ENCODE measurements around the gene STX11.
"Not testable (repeated sequence)": the region's sequence is repeated elsewhere in the genome, so short reads cannot be mapped to it uniquely, and the experiment has no call there.

Gene STX11

DNA sequence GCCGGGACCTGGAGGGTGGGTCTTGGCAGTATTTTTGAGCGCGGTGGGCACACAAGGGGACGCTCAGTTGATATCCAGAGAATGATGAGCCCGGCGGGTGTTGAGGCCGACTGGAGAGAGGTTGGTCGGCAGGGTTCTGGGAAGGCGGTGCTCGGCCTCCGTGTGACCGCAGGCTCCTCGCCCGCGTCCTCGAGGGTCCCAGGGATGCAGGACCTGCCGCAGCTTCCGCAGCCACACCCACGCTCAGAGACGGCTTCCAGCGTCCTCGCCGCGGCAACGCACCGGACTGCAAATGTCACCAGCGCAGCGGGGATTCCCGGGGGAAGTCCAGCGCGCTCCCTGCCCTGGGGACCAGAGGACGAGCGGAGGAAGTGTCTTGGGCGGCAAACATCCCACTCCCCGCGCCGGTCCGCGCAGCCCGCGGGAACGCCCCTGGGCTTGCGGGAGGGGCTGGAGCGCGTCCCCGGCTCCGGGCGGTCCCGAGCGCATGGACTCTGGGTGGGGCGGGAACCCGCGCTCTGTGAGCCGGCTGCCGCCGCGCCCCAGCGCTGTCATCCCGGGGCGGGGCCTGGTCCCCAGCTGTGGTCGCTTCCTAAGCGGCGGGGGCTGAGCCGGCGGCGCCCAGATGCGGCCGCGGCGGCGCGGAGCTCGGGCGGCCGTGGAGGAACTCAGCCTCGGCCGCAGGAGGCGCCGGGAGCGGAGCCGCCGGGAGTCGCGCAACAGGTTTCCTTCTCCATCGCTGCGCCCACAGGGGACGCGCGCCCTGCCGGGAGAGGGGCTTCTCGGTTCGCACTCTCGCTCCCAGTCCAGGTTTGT lies at the start of gene STX11:
Gene STX11, plus strand, starts transcription at position 624 of the 816 bp plus-strand sequence. CDS start 36,111 bp downstream, outside the sequence.
- peak; percentile 91 for DNase-seq

DNA sequence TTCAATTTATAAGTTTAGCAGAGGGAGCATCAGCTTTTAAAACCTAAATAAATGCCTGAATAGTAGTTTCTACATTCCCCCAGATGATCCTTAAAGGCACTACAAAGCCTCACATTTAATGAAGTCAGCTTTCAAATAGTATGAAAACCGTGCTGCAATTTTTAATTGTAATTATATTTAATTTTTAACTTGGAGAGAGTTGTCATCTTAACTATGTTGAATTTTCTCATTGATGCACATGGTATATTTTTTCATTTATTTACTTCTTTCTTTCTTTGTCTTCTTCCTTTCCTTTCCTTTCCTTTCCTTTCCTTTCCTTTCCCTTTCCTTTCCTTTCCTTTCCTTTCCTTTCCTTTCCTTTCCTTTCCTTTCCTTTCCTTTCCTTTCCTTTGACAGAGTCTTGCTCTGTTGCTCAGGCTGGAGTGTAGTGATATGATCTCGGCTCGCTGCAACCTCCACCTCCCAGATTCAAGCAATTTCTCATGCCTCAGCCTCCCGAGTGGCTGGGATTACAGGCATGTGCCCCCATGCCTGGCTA lies 47.2 kb upstream of the STX11 start:
- no peak for DNase-seq

DNA sequence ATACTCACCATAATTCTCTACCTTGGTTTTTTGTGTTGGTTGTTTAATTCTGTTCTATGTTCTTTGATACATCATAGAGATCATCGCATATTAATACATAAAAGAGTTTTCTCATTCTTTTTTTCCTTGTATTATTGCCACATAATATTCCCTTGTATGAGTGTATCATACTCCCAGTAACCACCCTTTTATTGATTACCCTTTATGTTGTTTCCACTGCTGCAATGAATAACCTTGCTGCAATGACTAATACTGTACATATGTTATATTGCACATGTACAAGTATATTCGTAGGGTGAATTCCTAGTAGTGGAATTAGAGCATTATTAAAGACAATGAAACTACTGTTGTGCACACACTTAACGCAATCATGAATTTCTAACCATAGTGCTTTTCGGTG lies 45.8 kb upstream of the STX11 start:
- DNase-seq = no peak

DNA sequence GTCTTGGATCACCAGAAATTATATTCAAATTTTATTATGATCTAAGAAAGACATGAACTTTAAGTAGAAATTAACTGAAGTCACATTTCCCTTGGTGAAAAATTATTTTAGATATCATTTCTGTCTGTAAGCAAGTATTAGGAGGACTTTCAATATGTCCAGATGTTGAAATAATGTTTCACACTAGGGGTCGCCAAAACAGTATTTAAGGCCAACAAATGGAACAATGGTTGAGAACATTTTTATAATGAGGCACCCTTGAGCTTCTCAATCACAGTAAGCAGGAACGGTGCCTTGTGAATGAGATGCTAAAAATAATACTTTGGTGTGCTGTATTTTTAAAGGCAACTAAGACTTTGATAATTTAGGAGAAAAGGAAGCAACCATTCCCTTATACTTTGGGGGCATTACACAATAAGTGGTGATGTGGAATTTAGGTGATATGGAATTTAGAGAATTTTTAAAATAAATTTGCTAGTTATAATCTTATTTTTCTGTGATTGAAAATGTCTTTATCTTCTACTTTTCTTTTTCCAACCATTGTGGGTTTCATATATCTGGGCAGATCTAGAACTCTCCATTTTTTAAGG lies 45.3 kb upstream of the STX11 start:
- no peak for DNase-seq

DNA sequence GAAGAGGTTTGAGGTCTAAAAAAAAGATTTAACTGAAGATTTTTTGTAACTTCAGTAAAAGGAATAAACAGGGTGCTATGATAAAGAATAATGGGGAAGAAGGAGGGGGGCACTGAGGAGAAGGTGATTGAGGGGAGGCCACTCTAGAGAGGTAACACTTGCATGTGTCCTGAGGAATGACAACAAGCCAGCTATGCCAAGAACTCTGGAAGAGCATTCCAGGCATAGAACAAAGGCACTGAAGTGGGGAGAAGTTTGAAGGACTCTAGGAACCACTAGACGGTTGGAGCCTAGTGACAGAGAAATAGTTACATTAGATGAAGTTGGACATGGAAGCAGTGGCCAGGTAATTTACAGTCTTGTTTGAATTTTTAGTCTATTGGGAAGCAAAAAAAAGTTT lies 44.1 kb upstream of the STX11 start:
- DNase-seq = no peak

DNA sequence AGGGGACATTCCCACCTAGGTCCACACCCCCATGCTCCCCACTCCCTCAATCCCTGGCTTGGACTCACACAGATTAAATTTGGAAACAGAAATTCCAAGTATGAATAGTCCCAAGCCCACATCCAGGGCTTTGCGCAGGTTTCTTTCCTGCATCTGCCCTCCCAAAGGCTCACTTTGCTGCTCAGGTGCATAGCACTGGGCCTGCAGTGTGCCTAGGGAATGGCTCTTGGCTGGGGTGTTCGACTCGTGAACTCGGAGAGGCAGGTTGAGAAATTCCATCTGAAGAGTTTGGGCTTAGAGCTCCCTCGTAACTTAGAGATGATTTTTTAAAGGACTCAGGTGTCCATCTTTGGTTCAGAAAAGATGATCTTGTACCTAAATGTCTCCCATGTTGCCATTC lies 40.1 kb upstream of the STX11 start:
- no peak for DNase-seq

DNA sequence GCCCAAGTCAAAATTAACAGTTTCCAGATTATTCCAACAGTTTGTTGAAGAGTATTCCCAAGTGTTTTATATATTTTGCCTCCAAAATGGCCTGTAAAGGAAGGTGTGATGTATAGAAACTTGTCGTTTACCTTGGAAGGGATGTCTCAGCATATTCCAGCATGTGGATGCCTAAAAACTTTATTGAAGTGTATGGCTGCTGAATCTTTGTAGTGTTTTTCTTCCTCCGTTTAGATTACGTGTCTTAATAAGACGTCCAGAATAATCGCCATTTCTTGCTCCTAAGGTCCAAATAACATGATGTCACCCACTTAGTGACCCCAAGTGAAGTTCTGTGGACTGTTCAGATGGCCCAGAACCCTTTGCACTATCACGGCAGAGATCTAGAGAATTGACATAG lies 37.0 kb upstream of the STX11 start:
- no peak for DNase-seq

DNA sequence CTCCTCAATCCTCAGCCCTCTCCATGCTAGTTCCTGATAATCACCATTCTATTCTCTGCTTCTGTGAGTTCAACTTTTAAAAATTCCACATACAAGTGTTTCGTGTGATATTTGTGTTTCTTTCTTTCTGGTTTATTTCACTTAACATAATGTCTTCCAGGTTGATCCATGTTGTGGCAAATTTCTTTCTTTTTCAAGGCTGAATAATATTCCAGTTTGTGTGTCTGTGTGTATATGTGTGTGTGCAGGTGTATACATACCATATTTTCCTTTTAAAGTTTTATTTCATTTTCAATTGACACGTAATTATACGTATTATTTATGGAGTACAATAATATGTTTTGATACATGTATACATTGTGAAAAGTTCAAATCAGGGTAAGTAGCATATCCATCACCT lies 35.1 kb upstream of the STX11 start:
- no peak for DNase-seq

DNA sequence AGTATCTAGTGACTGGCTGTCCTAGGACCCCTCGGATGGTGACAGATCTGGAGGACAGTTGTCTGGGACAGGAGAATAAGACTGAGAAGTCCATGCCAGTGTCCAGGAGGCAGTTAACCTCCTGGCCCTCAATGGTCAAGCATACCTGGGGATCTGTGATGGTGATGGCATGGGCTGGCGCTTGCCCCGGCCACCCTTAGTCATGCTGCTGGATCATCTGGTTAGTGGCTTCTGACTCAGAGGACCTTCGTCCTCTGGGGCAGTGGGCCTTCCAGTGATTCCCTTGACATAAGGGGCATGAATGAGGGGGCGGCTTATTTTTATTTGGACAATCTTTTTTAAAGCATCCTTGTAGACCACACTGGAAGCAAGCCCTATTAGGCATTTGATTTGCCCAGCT lies 30.9 kb upstream of the STX11 start:
- DNase-seq = no peak

DNA sequence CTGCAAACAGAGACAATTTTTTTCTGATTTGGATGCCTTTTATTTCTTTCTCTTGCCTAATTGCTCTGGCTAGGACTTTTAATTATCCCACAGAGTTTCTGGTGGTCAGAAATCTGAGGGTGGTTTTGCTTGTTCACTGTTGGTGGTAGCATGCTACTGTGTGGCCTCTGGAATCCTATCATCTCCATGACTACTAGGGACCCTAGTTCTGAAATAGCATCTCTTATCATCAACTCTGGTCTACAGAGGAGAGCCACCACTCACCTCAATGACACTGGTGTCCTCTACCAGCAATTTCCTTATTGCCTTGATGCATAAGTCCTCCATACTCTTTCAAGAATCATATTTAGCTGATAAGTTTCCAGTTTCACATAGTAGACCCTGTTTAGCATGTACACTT lies 27.5 kb upstream of the STX11 start:
- no peak for DNase-seq

DNA sequence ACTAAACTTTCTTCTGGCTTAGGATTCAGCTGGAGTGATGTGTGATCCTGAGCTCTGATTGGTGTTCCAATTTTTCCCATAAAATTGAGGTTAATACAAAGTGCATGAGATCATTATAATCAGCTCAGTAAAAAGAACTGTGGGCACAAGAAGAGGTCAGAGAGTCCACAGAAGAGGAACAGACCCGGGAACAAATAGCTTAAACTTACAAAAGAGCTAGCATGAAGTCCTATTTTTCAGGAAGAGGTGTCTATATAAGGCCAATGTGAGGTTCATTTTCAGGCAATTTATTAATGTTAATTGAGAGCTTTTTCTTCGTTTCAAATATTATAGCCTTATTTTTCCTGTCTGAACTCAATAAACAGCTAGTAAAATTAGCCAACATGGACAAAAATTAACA lies 26.9 kb upstream of the STX11 start:
- DNase-seq = no peak

DNA sequence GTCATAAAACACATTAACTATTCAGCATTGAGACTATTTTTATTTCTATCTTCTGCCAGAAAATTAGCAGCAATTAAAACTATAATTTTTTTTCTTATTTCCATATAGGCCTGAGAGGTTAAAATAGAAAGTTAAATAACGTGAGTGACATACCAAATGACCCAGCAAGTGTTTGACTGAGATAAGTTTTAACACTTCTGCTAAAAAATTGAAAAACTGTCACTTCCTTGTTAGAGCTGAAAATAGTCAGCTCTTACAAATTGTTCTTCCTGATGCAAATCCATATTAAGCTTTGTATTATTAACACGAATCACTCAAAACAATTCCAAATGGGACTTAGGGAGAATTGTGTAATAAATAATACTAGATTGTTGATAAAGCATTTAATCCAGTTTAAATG lies 26.5 kb upstream of the STX11 start:
- no peak for DNase-seq

DNA sequence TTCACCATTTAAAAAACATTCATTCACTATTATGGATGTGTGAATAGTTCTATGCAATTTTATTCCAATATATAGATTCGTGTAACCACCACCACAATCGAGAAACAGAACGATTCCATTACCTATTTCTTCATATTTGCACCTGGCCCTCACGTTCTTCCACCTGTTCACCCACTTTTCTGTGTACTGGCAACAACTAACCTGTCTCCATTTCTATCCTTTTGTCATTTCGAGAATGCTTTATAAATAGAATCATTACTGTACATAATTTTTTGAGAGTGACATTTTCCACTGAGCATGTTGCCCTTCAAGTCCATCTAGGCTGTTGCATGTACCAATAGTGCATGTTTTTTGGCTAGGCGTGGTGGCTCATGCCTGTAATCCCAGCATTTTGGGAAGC lies 23.2 kb upstream of the STX11 start:
- no peak for DNase-seq

DNA sequence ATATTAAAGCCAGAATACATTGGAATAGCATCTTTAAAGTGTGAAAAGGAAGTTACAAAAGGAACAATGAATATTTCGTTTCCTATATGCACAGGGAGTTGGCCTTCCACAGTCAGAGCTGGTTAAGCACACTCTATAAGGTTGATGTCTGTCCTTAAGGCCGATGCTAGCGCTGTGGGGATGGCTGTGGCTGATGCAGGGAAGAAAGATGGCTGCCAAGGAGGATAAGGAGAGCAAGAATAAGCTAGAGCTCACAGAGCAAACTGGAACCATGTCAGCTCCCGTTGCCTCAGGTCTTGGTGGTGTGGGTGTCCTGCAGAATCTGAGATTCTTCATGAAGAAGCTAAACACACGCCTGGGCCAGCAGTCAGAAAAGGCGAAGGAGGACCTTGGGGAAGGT lies 20.8 kb upstream of the STX11 start:
- DNase-seq = no peak

DNA sequence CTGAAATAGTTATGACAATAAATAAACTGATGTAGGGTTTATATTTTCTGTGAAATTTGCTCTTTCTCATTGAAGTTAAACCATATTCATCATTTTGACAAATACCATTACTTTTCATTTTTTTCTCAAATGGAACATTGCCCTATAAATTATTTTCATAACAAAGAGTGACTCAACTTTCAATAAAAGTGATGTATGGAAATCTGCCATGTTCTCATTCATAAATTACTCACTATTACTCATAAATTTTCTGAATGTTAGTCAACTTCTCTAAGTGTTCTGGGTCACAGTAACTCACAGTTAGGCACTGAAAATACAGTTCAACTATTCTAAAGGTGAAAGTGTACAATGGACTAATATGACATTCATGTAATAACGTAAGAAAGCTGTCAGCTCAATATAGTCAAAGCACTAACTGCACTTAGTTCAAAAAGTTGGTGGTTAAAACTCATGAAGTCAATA lies 19.0 kb upstream of the STX11 start:
- DNase-seq = no peak

DNA sequence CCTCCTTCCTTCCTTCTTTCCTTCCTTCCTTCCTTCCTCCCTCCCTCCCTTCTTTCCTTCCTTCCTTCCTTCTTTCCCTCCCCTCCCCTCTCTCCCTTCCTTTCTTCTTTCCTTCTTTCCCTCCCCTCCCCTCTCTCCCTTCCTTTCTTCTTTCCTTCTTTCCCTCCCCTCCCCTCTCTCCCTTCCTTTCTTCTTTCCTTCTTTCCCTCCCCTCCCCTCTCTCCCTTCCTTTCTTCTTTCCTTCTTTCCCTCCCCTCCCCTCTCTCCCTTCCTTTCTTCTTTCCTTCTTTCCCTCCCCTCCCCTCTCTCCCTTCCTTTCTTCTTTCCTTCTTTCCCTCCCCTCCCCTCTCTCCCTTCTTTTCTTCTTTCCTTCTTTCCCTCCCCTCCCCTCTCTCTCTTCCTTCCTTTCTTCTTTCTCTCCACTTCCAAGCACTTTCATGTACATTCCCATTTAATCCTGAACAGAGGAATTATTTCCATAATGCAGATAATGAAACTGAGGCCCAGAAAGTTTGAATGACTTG lies 18.1 kb upstream of the STX11 start:
- not testable (repeated sequence) for DNase-seq

DNA sequence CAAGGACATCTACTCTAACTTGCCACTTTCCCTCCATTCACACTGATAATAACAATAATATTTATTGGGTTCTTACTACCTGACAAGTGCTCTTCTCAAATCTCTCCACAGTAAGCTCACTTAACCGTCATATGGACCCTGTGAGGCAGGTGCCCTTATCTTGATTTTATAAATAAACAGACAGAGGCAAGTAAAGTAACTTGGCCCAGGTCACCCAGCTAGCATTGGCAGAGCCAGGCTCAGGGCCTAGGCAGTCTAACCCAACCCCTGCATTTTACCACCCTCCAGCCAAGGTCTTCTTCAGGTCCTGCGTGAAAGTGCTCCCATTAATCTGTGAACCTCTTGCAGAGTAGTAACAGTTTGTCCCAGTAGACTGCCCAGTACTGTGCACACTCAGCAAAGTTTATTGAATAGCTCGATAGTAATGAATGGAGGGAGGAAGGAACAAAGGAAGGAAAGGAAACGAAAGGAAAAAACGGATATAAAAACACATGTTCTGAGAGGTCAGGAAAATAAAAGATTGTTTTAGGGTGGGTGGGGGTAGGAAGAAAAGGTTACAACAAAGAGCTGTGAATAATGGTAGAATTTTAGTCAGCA lies 17.0 kb upstream of the STX11 start:
- no peak for DNase-seq

DNA sequence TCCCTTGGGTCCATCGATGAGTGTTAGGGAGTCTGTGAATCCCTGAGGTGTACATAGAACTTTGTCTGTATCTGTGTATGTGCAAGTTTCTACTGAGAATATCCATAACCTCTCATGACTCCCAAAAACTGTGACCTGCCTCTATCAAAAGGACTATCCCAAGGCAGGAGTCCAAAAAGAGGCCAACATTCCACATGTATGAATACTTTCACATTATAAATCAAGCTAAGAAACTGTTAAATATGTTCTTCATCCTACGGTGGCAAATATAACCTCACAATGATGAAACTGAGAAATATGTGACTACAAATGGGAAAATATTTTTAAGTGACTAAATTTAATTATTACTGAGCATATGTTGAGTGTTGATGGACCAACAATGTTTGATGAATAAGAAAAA lies 16.1 kb upstream of the STX11 start:
- no peak for DNase-seq

DNA sequence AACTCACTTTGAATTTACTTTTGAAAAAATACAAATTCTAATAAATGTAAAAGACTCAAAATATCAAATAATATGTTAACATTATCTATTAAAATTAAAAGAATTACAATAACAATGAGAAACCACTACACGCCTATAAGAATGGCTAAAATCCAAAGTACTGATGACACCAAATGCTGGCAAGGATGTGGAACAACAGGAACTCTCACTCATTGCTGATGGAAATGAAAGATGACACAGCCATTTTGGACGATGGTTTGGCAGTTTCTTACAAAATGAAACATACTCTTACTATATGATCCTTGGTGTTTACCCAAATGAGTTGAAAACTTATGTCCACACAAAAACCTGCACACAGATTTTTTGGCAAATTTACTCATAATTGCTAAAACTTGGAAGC lies 15.6 kb upstream of the STX11 start:
- DNase-seq = no peak

DNA sequence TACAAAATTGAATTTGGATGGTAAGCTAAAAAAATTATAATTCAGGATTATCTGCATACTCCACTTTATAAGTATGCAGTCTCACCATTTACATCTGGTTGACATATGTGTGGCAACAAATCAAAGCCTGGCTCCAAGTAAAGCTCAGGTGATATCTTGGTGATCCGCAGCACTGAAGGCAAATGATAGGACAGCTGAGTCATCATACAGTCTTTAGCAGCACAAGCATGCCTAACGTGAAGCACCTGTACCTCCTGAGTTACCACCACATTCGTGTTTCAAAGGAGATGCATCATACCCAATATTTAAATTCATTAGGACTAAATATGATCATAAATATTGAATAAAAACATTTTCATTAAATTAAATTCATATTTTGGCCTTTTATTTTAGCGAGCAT lies 11.8 kb upstream of the STX11 start:
- no peak for DNase-seq

DNA sequence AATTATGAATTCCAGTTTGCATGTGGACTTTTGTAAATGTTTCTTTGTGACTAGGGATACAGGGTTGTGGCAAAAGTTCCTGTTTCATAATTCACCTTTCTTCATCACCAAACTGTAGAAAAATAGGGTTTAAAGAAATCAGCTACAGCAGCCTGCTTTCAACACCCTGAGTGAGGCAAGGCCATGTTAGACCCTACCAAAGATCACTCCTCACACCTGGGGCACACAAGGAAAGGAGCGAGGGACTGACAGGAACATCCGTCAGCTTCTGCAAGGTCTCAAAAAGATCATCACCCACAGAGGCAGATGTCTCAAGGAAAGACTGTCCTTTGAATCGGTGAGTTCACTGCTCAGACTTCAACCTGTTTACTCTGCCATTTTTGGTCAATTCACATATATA lies 10.5 kb upstream of the STX11 start:
- no peak for DNase-seq

DNA sequence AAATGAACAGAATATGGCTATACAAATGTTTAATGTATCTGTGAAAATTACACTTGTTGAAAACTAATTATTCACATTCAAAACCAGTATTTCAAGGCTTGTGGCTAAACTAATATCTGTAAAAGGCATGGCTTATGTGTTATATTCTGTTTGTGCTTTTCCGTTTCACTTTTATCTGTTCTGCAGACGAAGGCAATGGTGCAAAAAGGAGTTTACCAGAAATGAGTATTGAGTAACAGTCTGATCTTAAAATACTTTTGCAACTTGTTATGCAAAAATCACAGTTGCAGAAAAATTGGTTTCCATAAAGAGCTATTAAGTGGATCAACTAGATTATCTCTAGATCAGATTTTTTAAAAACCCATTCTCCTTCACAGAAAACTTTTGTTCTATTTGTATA lies 9.4 kb upstream of the STX11 start:
- DNase-seq = no peak

DNA sequence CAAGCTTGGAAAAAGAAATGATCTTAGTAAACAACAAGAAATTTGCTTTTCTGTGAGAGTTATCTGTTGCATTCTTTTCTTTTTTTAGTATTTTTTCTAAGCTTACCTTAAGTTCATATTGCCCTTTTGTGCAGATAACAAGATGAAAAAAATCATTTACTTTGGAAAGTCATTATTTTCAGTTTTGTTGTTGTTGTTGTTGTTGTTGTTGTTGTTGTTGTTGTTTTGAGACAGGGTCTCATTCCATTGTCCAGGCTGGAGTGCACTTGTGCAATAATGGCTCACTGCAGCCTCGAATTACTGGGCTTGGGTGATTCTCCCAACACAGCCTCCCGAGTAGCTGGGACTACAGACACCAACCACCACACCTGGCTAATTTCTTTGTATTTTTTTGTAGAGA lies 8.8 kb upstream of the STX11 start:
- no peak for DNase-seq

DNA sequence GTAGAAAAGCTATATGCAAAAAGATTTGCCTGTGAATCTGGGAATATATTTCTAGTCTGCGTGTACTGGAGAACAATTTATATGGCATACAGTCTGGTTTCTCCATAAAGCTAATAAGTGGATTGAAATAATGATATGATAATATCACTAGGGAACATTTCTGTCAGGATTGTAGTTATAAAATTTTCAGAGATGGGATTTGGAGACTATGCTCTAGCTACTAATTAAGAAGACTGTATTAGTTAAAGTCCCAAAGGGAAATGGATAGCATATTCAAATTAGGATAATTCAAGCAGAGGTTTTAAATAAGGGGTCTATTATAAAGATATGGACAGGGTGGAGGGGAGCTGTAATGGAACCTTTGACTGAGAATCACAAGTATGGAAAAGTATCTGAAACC lies 7.2 kb upstream of the STX11 start:
- DNase-seq = no peak

Measured in activated CD8-positive, alpha-beta memory T cell treated with anti-CD3 and anti-CD28 coated beads for 24 hours (primary cell).